H1 (cell line): ENCODE data around the gene TMC6. TPM values are rescaled to one million over a fixed set of nuclear protein-coding genes. Genes with fewer than 3 reads are reported as not detected.

Source experiments
- BACH1 ChIP-seq: IDR thresholded peaks from 2 replicates; pipeline ENCODE4 v1.6.1; 2012; ENCODE audit warnings: low read length, improper control_type of control experiment
- CBX5 ChIP-seq: fragments of 300-800, 300-1000 bp; sonication (generic); IDR thresholded peaks from 2 replicates; pipeline ENCODE4 v1.7.1; 2016; ENCODE audit warnings: antibody characterized with exemption, low read length, low read depth
- FOSL1 ChIP-seq: IDR thresholded peaks from 2 replicates; pipeline ENCODE4 v1.6.1; 2011; ENCODE audit warnings: mild to moderate bottlenecking, low read depth, low read length, moderate library complexity; ENCODE audit not compliant: insufficient read depth
- HDAC6 ChIP-seq: IDR thresholded peaks from one replicate; pipeline ENCODE4 v1.7.1; 2012; ENCODE audit warnings: low read depth, mild to moderate bottlenecking, inconsistent platforms, low read length, moderate library complexity
- POLR2A ChIP-seq, 2 experiments: IDR thresholded peaks; 1 replicate in 1 of 2; 2 replicates in 1 of 2; pipeline ENCODE4 v1.6.1; 2011; ENCODE audit warnings: low read depth in 2 of 2, low read length in 2 of 2, mild to moderate bottlenecking in 2 of 2; ENCODE audit errors: control extremely low read depth in 1 of 2
- SAP30 ChIP-seq: fragments of 300-600 bp; sonication (generic); IDR thresholded peaks from 2 replicates; pipeline ENCODE4 v1.7.1; 2012; ENCODE audit warnings: low read length, moderate library complexity, mild to moderate bottlenecking, inconsistent platforms; ENCODE audit not compliant: insufficient read depth, insufficient replicate concordance
- SIX5 ChIP-seq: IDR thresholded peaks from 2 replicates; pipeline ENCODE4 v1.6.1; 2011; ENCODE audit warnings: mild to moderate bottlenecking, low read depth, low read length
- SRF ChIP-seq: IDR thresholded peaks from 2 replicates; pipeline ENCODE4 v1.6.1; 2011; ENCODE audit warnings: mild to moderate bottlenecking, low read depth, low read length, moderate library complexity
- SUZ12 ChIP-seq: fragments of 200-600 bp; sonication (generic); IDR thresholded peaks from 2 replicates; pipeline ENCODE4 v1.6.1; 2012; ENCODE audit warnings: mild to moderate bottlenecking, inconsistent platforms, low read length, moderate library complexity, mixed read lengths
- polyA plus RNA-seq, 7 experiments: library from polyadenylated mRNA; depleted of rRNA in 3 of 7; stranded (reverse) in 5 of 7; unstranded in 2 of 7; fragments of >200 nt in 5 of 7; fragments of 200-250 nt in 2 of 7; gene quantifications; 1 replicate in 5 of 7; 2 replicates in 1 of 7; 4 replicates in 1 of 7; pipeline versions ENCODE4 v1.2.1 to v1.2.3, GENCODE V29; 2011 to 2013; ENCODE audit warnings: missing spikeins in 2 of 7, mixed read lengths in 2 of 7
- total RNA-seq: library from RNA; stranded (reverse); fragmentation: NEBNext Ultra II Directional; extraction: Animal tissue kit (Norgen Biotek cat#: 25700); gene quantifications from 2 replicates; pipeline ENCODE4 v1.2.1, GENCODE V29; 2021
- TF ChIP-seq, protein P1 (sequence below): IDR thresholded peaks from 2 replicates; pipeline ENCODE4 v1.6.1; 2012; ENCODE audit warnings: inconsistent platforms

The TMC6 gene
- total and polyA plus RNA-seq, 2 of the 8 experiments (the other 6 are each of a cell fraction or from before 2014, with no cell fraction given) = 39.4 to 77.6 TPM

DNA sequence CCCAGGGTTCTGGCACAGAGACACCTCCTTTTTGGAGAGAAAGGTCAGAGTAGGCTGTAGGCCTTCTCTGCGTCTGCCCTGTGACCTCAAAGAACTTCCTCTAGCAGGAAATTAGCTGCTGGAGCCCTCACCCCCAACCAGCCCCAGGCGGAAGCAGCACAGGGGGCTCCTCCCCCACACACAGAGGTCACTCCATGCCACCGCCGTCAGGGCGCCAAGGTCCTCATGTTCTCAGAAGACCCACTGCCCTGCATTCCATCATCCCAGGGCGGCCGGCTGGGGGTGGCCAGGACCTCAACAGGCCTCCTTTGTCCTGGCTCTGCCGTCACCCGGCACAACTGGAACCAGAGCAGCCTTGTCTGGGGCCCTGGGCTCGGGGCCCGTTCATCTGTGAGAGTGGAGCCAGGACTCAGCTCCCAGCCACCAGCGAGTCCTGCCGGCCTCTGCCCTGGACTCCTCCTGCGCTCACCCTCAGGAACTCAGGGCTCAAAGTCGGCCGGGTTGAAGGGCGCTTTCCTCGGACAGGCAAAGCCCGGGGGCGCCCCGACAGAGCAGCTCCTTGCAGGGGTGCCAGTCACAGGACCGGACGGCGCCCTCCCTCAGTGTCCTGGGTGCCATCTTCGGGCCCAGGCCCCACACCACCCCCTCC is 1.2 kb downstream of the TMC6 start (continued):
- TF ChIP-seq SAP30 (no peak), SUZ12 (no peak), POLR2A (IDR thresholded peaks at IDR 0.05; ENCODE audit: control extremely low read depth in 1 of 2, low read depth in 2 of 2, low read length in 2 of 2) (no peak), SRF (no peak), SIX5 (no peak), FOSL1 (no peak), BACH1 (no peak), HDAC6 (no peak), CBX5 (no peak)
- TF ChIP-seq, protein P1, sequence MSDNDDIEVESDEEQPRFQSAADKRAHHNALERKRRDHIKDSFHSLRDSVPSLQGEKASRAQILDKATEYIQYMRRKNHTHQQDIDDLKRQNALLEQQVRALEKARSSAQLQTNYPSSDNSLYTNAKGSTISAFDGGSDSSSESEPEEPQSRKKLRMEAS = no peak
